Glutamatergic neuron (in vitro differentiated cells): Measurements from ENCODE around the gene SMAD3. TPM values are rescaled to one million over a fixed set of nuclear protein-coding genes. Genes with fewer than 3 reads are reported as not detected.

Source experiments
- DNase-seq: peaks from one replicate; pipeline ENCODE4 v3.0.0; 2022
- H3K27ac Mint-ChIP-seq: one replicate; pipeline ENCODE4 v1.8.0; 2020; ENCODE audit warnings: mild to moderate bottlenecking, mixed read lengths, inconsistent platforms; ENCODE audit not compliant: unreplicated experiment
- H3K27me3 Mint-ChIP-seq: one replicate; pipeline ENCODE4 v1.8.0; 2020; ENCODE audit warnings: mild to moderate bottlenecking, moderate library complexity, mixed read lengths, inconsistent platforms; ENCODE audit not compliant: unreplicated experiment
- H3K36me3 Mint-ChIP-seq: one replicate; pipeline ENCODE4 v1.8.0; 2020; ENCODE audit warnings: mild to moderate bottlenecking, mixed read lengths, inconsistent platforms; ENCODE audit not compliant: unreplicated experiment
- H3K4me1 Mint-ChIP-seq: one replicate; pipeline ENCODE4 v1.8.0; 2020; ENCODE audit warnings: mild to moderate bottlenecking, low read depth, mixed read lengths, inconsistent platforms; ENCODE audit not compliant: unreplicated experiment
- H3K4me3 Mint-ChIP-seq: one replicate; pipeline ENCODE4 v1.8.0; 2020; ENCODE audit warnings: mild to moderate bottlenecking, mixed read lengths, inconsistent platforms; ENCODE audit not compliant: unreplicated experiment
- H3K9me3 Mint-ChIP-seq: one replicate; pipeline ENCODE4 v1.8.0; 2020; ENCODE audit warnings: mild to moderate bottlenecking, moderate library complexity, mixed read lengths, inconsistent platforms; ENCODE audit not compliant: unreplicated experiment
- CTCF ChIP-seq: fragments of 200-600 bp; sonication (generic); IDR thresholded peaks from one replicate; pipeline ENCODE4 v1.5.0; 2021; ENCODE audit not compliant: partially characterized antibody, unreplicated experiment
- total RNA-seq: library from RNA; stranded (reverse); fragmentation: NEBNext Ultra II Directional; extraction: Animal tissue kit (Norgen Biotek cat#: 25700); gene quantifications from one replicate; pipeline ENCODE4 v1.2.1, GENCODE V29; 2021; ENCODE audit not compliant: unreplicated experiment

The SMAD3 gene
- total RNA-seq, 1 donor from 2014 or later, result 5.0 TPM

GRCh38 chr15:67186226-67186649 lies 120.8 kb downstream of the SMAD3 start:
- no peak overlapping the region for H3K27ac Mint-ChIP-seq
- H3K9me3 Mint-ChIP-seq, result no peaks in the 10 kb centered on the region
- DNase-seq, result no peak
- H3K27me3 Mint-ChIP-seq, result no peaks in the 10 kb centered on the region
- no peak overlapping the region for H3K4me3 Mint-ChIP-seq
- H3K4me1 Mint-ChIP-seq, result no peaks in the 10 kb centered on the region
- H3K36me3 Mint-ChIP-seq, result peaks cover 4% of the 10 kb centered on the region
- TF ChIP-seq CTCF, result no peak

GRCh38 chr15:67186688-67187087 lies 121.3 kb downstream of the SMAD3 start:
- Mint-ChIP-seq H3K27ac (no peak overlapping the region), H3K9me3 (no peaks in the 10 kb centered on the region), H3K4me3 (no peak overlapping the region), H3K36me3 (peaks cover 4% of the 10 kb centered on the region), H3K27me3 (no peaks in the 10 kb centered on the region), H3K4me1 (no peaks in the 10 kb centered on the region)
- no peak for TF ChIP-seq CTCF
- DNase-seq, result no peak

DNA sequence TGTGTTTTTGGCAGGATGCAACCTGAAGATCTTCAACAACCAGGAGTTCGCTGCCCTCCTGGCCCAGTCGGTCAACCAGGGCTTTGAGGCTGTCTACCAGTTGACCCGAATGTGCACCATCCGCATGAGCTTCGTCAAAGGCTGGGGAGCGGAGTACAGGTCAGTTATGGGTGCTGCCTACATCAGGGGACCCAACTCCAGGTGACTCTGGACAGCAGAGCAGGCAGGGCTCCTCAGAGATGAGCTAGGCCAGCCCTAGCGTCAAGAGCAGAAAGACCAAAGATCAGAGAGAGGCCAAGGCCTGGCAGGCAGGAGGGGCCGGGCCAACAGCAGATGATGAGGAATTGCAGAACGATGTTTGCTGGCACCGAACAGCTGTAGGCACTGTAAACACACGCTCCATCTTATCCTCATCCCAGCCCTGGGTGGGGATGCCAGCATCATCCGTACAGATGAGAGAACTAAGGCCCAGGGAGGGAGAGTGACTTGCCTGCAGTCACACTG lies 122.0 kb downstream of the SMAD3 start:
- H3K36me3 Mint-ChIP-seq, result peaks cover 4% of the 10 kb centered on the region
- H3K9me3 Mint-ChIP-seq, result no peaks in the 10 kb centered on the region
- no peak for TF ChIP-seq CTCF
- no peak overlapping the region for H3K4me3 Mint-ChIP-seq
- DNase-seq, result no peak
- H3K27ac Mint-ChIP-seq, result no peak overlapping the region
- no peaks in the 10 kb centered on the region for H3K27me3 Mint-ChIP-seq
- H3K4me1 Mint-ChIP-seq, result no peaks in the 10 kb centered on the region

DNA sequence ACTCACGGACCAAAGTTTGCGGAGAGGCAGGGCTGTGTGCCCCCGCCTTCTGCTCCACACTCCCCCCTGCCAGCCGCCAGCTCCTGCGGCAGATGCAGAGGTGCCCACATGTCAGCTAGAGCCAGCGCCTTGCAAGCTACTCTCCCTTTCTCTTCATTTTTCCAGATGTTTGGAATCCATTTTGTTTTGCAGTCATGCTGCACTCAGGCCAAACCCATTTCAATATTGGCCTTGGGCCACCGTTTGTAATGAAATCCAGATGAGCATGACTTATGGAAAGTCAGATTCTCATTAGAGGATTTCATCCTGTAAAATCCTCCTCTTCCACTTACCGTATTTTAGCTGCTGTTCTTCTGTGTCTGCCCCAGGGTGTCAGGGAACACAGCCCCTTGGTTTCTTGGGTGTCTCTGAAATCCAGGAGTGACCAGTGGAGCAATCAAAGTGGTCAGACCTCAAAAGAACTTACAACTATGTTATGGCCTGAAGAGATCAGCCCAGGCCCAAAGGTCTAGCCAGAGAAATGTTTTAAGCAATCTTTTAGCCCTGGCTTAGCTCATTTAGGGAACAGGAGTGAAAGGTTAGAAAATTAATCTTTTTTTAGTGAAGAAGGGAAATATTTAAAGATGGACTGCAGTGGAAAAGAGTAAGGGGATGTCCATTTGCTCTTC lies 123.3 kb downstream of the SMAD3 start:
- Mint-ChIP-seq H3K27me3 (no peaks in the 10 kb centered on the region), H3K9me3 (no peaks in the 10 kb centered on the region), H3K36me3 (peaks cover 4% of the 10 kb centered on the region), H3K4me3 (no peak overlapping the region), H3K4me1 (no peaks in the 10 kb centered on the region), H3K27ac (no peak overlapping the region)
- TF ChIP-seq CTCF, result no peak
- DNase-seq, result no peak

DNA sequence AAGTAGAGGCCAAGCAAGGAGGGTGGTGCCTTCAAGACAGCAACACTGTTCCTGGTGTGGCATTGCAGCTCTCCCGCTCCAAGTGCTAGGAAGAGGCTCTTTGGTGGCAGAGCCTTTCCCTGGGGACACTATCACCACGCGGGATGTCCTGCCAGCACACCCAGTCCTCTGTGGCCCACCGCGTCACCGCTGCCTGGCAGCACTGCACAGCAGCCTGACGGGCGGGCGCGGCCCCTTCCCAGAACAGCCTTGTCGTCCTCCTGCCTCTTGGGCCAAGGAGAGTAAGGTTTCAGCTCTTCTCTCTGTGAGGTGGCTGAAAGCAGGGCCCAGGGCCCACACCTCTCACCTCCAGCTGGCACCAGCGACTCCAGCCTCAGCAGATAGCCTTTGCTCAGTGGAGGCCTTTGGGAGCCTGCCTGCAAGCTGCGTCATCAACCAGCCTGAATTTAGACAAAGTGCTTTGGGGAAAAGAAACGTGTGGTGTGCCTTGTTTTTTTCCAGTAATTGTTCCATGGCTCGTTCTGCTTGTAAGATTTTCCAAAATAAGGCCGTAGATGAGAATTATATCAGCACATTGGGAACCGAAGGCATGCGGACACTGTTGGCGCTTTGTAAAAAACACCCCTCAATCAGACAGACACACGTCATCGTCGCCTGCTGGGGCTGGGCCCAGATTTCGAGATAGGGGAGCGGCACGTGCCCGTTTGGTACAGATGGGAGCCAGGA lies 124.1 kb downstream of the SMAD3 start:
- peaks cover 4% of the 10 kb centered on the region for H3K36me3 Mint-ChIP-seq
- H3K27me3 Mint-ChIP-seq, result no peaks in the 10 kb centered on the region
- no peak for TF ChIP-seq CTCF
- DNase-seq, result no peak
- H3K9me3 Mint-ChIP-seq, result no peaks in the 10 kb centered on the region
- H3K4me3 Mint-ChIP-seq, result no peak overlapping the region
- no peaks in the 10 kb centered on the region for H3K4me1 Mint-ChIP-seq
- no peak overlapping the region for H3K27ac Mint-ChIP-seq
